Naive thymus-derived CD4-positive, alpha-beta T cell (primary cell): Measurements from ENCODE around the gene COL24A1. TPM values are rescaled to one million over a fixed set of nuclear protein-coding genes. Genes with fewer than 3 reads are reported as not detected.
"Not testable (repeated sequence)": the region's sequence is repeated elsewhere in the genome, so short reads cannot be mapped to it uniquely, and the experiment has no call there.

ENCODE experiments used
- ATAC-seq: fragments of 150-1000 bp; cut with Tn5 transposase; 2 replicates; pipeline ENCODE4 v1.10.0; 2021; ENCODE audit warnings: mild to moderate bottlenecking, moderate library complexity
- CTCF ChIA-PET: fragments of 350-600 bp; sonication (Branson Sonifier 250); formaldehyde crosslinking; loops from one replicate; lab custom pipeline; 2021; ENCODE audit warnings: antibody characterized with exemption; lab: Charles Lee
- POLR2A ChIA-PET: fragments of 350-600 bp; sonication (Branson Sonifier 250); formaldehyde crosslinking; loops from one replicate; lab custom pipeline; 2021; ENCODE audit warnings: antibody characterized with exemption, inconsistent platforms; lab: Charles Lee
- DNase-seq, 9 donors: peaks; one replicate each; pipeline versions ENCODE4 v3.0.0 to v3.0.0-alpha.2; 2020 to 2022; ENCODE audit warnings: mixed read lengths in 1 of 9
- H3K27ac ChIP-seq: one replicate; pipeline ENCODE4 v1.7.0; 2013; ENCODE audit warnings: mild to moderate bottlenecking, low read depth, low read length, moderate library complexity
- H3K27me3 ChIP-seq, 2 donors: one replicate each; pipeline ENCODE4 v1.7.0; 2013; ENCODE audit warnings: low read length in 2 of 2, mild to moderate bottlenecking in 2 of 2, moderate library complexity in 2 of 2; ENCODE audit not compliant: control insufficient read depth in 2 of 2, insufficient read depth in 2 of 2
- H3K36me3 ChIP-seq, 3 experiments: 1 replicate in 2 of 3; 2 replicates in 1 of 3; pipeline ENCODE4 v1.7.0; 2013; ENCODE audit warnings: low read length in 3 of 3, mild to moderate bottlenecking in 3 of 3, moderate library complexity in 1 of 3; ENCODE audit not compliant: insufficient read depth in 3 of 3, control insufficient read depth in 2 of 3
- H3K4me1 ChIP-seq, 2 donors: one replicate each; pipeline ENCODE4 v1.7.0; 2013; ENCODE audit warnings: low read length in 2 of 2, mild to moderate bottlenecking in 2 of 2, moderate library complexity in 1 of 2; ENCODE audit not compliant: control insufficient read depth in 2 of 2, insufficient read depth in 2 of 2
- H3K4me3 ChIP-seq: 2 replicates; pipeline ENCODE4 v1.7.0; 2013; ENCODE audit warnings: mild to moderate bottlenecking, low read length
- H3K9me3 ChIP-seq, 3 experiments: 1 replicate in 2 of 3; 2 replicates in 1 of 3; pipeline ENCODE4 v1.7.0; 2013; ENCODE audit warnings: low read length in 3 of 3; ENCODE audit not compliant: control insufficient read depth in 2 of 3
- H3K27ac Mint-ChIP-seq, 9 donors: one replicate each; pipeline ENCODE4 v1.8.0; 2020 to 2022; ENCODE audit warnings: mixed read lengths in 9 of 9, mild to moderate bottlenecking in 8 of 9, moderate library complexity in 5 of 9, inconsistent platforms in 2 of 9
- H3K27me3 Mint-ChIP-seq, 5 donors: one replicate each; pipeline ENCODE4 v1.8.0; 2021 to 2022; ENCODE audit warnings: mixed read lengths in 5 of 5, mild to moderate bottlenecking in 1 of 5
- H3K36me3 Mint-ChIP-seq, 5 donors: one replicate each; pipeline ENCODE4 v1.8.0; 2020 to 2022; ENCODE audit warnings: mixed read lengths in 5 of 5, mild to moderate bottlenecking in 3 of 5, inconsistent platforms in 1 of 5
- H3K4me1 Mint-ChIP-seq, 7 donors: one replicate each; pipeline ENCODE4 v1.8.0; 2020 to 2022; ENCODE audit warnings: mixed read lengths in 7 of 7, mild to moderate bottlenecking in 3 of 7, inconsistent platforms in 1 of 7
- H3K4me3 Mint-ChIP-seq, 10 donors: one replicate each; pipeline ENCODE4 v1.8.0; 2020 to 2022; ENCODE audit warnings: mild to moderate bottlenecking in 10 of 10, mixed read lengths in 10 of 10, moderate library complexity in 6 of 10, inconsistent platforms in 2 of 10
- H3K9me3 Mint-ChIP-seq, 11 donors: one replicate each; pipeline ENCODE4 v1.8.0; 2020 to 2022; ENCODE audit warnings: mixed read lengths in 11 of 11, mild to moderate bottlenecking in 4 of 11, inconsistent platforms in 1 of 11, moderate library complexity in 1 of 11
- intact Hi-C, 2 donors: fragments of 100-400 bp; cut with micrococcal nuclease; formaldehyde crosslinking; loops; one replicate each; pipeline ENCODE4 v1.15.1; 2023
- polyA plus RNA-seq, 2 donors: library from polyadenylated mRNA; unstranded; fragments of 300-500 nt; fragmentation: Illumina TruSeq; gene quantifications; one replicate each; pipeline ENCODE4 v1.2.3, GENCODE V29; 2021
- total RNA-seq, 6 experiments: library from RNA in 5 of 6; stranded (reverse) in 5 of 6; gene quantifications; 1 replicate in 5 of 6; 2 replicates in 1 of 6; pipeline ENCODE4 v1.2.3 and lab custom pipeline; 2021 to 2026

Gene COL24A1
- total and polyA plus RNA-seq, 7 experiments from 2014 or later, result 0.40 to 1.5 TPM; not detected in 5

DNA sequence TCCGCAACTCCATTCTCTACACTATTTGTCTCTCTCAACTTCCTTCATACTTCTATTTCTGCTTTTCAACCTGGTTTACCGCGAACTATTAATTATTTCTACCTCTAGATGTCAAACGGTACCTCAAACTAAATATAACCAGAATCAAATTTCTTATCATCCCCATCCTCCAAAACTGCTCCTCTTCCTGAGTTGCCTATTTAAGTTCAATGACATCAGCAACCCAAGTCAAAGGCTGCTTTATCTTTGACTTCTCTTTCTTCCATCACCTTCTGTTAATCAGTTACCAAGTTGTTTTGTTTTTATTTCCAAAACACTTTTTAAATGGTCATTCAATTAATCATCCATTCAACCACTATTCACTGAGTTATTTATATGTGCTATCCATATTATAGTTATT is 171.9 kb downstream of the COL24A1 start:
- no peak overlapping the region for H3K27ac ChIP-seq
- H3K27me3 ChIP-seq, result no peaks in the 10 kb centered on the region
- Mint-ChIP-seq H3K36me3 (no peaks in the 10 kb centered on the region), H3K27ac (no peak overlapping the region), H3K27me3 (peaks cover 0 to 3% (median 0%) of the 10 kb centered on the region in 5 donors), H3K4me3 (no peak overlapping the region), H3K9me3 (peaks cover 0 to 7% (median 0%) of the 10 kb centered on the region in 11 donors), H3K4me1 (no peaks in the 10 kb centered on the region)
- H3K36me3 ChIP-seq, result no peaks in the 10 kb centered on the region
- intact Hi-C loops, result no loop called here
- no peaks in the 10 kb centered on the region for H3K9me3 ChIP-seq
- no peak overlapping the region for H3K4me3 ChIP-seq
- CTCF ChIA-PET, result interaction anchor here (0.6 kb wide), 1 partner anchor 213 kb away, joined by 3 read pairs; no protein-coding TSS in a partner anchor
- no peak for DNase-seq
- no peak for ATAC-seq
- H3K4me1 ChIP-seq, result no peaks in the 10 kb centered on the region
- POLR2A ChIA-PET, result no interaction called here

DNA sequence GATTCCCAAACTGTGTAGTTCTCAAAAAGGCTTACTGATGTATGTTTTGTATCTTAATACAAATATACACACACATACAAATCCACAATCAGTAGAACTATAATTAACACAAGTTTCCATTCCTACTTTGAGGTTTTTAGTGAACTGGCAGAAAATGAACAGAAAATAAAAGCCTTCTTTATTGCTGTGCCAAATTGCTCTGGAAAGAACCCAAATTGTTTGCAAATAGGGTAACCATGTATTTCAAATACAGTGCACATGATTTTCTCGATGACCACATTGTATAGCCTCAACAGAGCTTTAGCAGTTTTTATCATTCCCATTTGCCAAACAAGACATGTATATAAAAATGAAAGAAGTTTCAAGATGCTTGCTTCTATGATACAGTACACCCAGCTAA is 173.3 kb downstream of the COL24A1 start:
- DNase-seq (no peak), ATAC-seq (no peak)
- Histone ChIP-seq H3K27me3 (no peaks in the 10 kb centered on the region), H3K27ac (no peak overlapping the region), H3K4me3 (no peak overlapping the region), H3K36me3 (no peaks in the 10 kb centered on the region), H3K9me3 (no peaks in the 10 kb centered on the region), H3K4me1 (no peaks in the 10 kb centered on the region)
- Mint-ChIP-seq H3K4me3 (no peak overlapping the region), H3K27ac (no peak overlapping the region), H3K4me1 (no peaks in the 10 kb centered on the region), H3K27me3 (peaks cover 0 to 3% (median 0%) of the 10 kb centered on the region in 5 donors), H3K36me3 (no peaks in the 10 kb centered on the region), H3K9me3 (peaks cover 0 to 17% (median 2%) of the 10 kb centered on the region in 11 donors)
- intact Hi-C loops, result no loop called here
- ChIA-PET POLR2A (no interaction called here), CTCF (no interaction called here)

DNA sequence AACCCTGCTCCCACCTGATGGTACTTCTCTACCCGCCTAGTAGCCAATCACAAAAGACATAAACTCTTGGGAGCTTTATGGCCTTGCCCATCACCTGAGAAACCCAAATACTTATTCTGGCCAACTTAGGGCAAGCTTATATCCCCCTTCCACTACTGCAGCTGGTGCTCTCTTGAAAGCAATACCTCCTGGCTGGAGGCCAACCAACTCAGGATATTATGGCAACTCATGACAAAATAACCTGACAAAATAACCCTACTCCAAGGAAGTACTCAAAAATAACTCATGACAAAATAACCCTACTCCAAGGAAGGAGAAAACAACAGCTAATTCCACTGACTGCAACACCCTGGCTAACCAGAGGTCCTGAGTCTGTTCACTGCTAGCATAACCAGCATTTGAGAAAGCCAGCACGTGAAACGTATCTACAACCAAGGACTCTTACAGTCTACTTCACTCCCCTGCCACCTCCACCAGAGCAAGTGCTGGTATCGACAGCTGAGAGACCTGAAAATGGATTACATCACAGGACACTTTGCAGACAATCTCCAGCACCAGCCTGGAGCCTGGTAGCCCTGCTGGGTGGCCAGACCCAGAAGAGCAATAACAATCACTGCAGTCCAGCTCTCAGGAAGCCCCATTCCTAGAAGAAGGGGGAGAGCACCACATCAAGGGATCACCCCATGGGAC is 179.9 kb downstream of the COL24A1 start:
- DNase-seq, result no peak

DNA sequence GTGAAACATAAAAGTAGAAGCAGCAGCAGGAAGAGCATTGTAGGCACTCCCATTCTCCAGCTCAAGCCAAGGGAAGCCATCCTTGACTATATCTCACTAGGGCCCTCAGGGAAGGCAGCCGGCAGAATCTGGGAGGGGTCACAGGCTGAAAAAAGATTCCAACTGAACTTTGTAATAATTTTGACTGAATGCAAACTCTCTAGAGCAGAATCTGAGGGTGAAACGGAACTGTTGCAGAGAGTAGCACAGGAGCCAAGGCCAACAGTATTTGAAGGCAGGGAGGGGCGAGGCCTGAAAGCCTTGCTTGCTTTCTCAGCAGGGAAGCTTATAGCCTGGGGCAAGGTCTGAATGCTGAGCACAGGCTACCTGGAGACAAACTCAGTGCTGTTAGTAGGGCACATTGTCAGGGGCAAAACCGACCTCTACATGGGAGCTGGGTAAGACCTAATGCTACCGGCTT is 180.6 kb downstream of the COL24A1 start:
- POLR2A ChIA-PET, result no interaction called here
- no peak for DNase-seq
- Histone ChIP-seq H3K9me3 (no peaks in the 10 kb centered on the region), H3K27ac (no peak overlapping the region), H3K4me3 (no peak overlapping the region), H3K36me3 (no peaks in the 10 kb centered on the region), H3K4me1 (no peaks in the 10 kb centered on the region), H3K27me3 (no peaks in the 10 kb centered on the region)
- H3K4me3 Mint-ChIP-seq, result no peak overlapping the region
- H3K27ac Mint-ChIP-seq, result no peak overlapping the region
- CTCF ChIA-PET, result no interaction called here
- H3K36me3 Mint-ChIP-seq, result no peaks in the 10 kb centered on the region
- no peak for ATAC-seq
- H3K27me3 Mint-ChIP-seq, result peaks cover 0 to 4% (median 0%) of the 10 kb centered on the region in 5 donors
- H3K9me3 Mint-ChIP-seq, result peaks cover 1 to 25% (median 6%) of the 10 kb centered on the region in 11 donors
- no peaks in the 10 kb centered on the region for H3K4me1 Mint-ChIP-seq
- intact Hi-C loops, result no loop called here

More for the DNA sequence above, 179.9 kb downstream of the COL24A1 start:
- ATAC-seq, result no peak
- H3K36me3 Mint-ChIP-seq, result no peaks in the 10 kb centered on the region
- Histone ChIP-seq H3K4me3 (no peak overlapping the region), H3K36me3 (no peaks in the 10 kb centered on the region), H3K4me1 (no peaks in the 10 kb centered on the region), H3K9me3 (no peaks in the 10 kb centered on the region), H3K27ac (no peak overlapping the region), H3K27me3 (no peaks in the 10 kb centered on the region)
- H3K9me3 Mint-ChIP-seq, result peaks cover 1 to 25% (median 6%) of the 10 kb centered on the region in 11 donors
- ChIA-PET CTCF (no interaction called here), POLR2A (no interaction called here)
- H3K27ac Mint-ChIP-seq, result no peak overlapping the region
- intact Hi-C loops, result no loop called here
- no peaks in the 10 kb centered on the region for H3K4me1 Mint-ChIP-seq
- H3K4me3 Mint-ChIP-seq, result no peak overlapping the region
- H3K27me3 Mint-ChIP-seq, result peaks cover 0 to 4% (median 0%) of the 10 kb centered on the region in 5 donors

DNA sequence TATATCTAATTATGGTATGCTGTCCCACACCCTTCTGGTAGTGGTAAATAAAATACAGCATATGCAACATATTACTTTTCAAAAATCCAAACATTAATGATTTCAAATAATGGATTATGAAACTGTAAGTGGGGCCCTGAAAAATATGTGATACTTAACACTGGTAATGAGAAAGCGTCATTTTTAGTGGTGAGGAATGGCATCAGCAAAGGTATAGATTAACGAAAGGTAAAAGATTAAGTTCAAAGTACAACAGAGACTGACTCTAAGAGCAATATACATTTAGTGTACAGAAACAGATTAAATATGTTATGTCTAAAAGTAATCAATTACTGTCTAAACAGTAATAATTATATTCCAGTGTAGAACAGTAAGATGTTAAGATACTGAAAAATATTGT is 194.1 kb downstream of the COL24A1 start:
- Mint-ChIP-seq H3K4me3 (no peak overlapping the region), H3K27ac (no peak overlapping the region), H3K36me3 (no peaks in the 10 kb centered on the region), H3K27me3 (no peaks in the 10 kb centered on the region), H3K9me3 (peaks cover 0 to 5% (median 0%) of the 10 kb centered on the region in 11 donors), H3K4me1 (no peaks in the 10 kb centered on the region)
- ChIA-PET CTCF (no interaction called here), POLR2A (no interaction called here)
- Histone ChIP-seq H3K4me1 (no peaks in the 10 kb centered on the region), H3K27me3 (no peaks in the 10 kb centered on the region), H3K27ac (no peak overlapping the region), H3K9me3 (no peaks in the 10 kb centered on the region), H3K36me3 (no peaks in the 10 kb centered on the region), H3K4me3 (no peak overlapping the region)
- DNase-seq, result no peak
- intact Hi-C loops, result no loop called here
- no peak for ATAC-seq

DNA sequence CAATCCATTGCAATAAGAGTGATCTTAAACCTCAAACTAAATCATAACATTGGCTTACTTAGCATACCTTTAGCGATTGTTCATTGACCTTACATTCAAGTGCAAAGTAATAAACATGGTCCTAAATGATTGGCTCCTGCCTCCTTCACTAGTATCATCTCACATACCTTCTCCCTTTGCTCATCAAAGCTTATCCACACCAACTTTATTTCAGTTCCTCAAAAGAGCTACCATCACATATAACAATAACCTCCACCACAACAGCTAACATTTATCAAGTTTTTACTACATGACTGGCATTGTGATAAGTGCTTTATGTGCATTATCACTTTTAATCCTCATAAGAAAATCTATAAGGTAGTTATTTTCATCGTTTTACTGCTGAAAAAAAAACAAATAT is 198.8 kb downstream of the COL24A1 start:
- peaks cover 0 to 6% (median 0%) of the 10 kb centered on the region in 11 donors for H3K9me3 Mint-ChIP-seq
- H3K27ac Mint-ChIP-seq, result no peak overlapping the region
- no peak overlapping the region for H3K4me3 Mint-ChIP-seq
- no peak overlapping the region for H3K4me3 ChIP-seq
- ATAC-seq, result no peak
- intact Hi-C loops, result no loop called here
- no peaks in the 10 kb centered on the region for H3K27me3 Mint-ChIP-seq
- H3K27ac ChIP-seq, result no peak overlapping the region
- H3K36me3 ChIP-seq, result no peaks in the 10 kb centered on the region
- ChIA-PET CTCF (no interaction called here), POLR2A (no interaction called here)
- H3K4me1 Mint-ChIP-seq, result no peaks in the 10 kb centered on the region
- H3K9me3 ChIP-seq, result no peaks in the 10 kb centered on the region
- H3K4me1 ChIP-seq, result no peaks in the 10 kb centered on the region
- DNase-seq, result no peak
- H3K36me3 Mint-ChIP-seq, result no peaks in the 10 kb centered on the region
- H3K27me3 ChIP-seq, result no peaks in the 10 kb centered on the region

DNA sequence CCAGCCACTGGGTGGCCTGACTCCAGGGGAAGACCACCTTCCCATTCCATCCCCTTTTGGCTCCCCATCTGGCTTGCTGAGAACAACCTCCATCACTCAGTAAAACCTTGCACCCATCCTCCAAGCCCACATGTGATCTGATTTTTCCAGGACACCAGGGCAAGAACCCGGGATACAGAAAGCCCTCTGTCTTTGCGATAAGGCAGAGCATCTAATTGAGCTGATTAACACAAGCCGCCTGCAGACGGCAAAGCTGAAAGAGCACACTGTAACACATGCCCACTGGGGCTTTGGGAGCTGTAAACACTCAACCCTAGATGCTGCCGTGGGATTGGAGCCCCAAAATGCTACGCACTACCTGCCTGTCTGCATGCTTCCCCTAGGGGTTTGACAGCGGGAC is 201.4 kb downstream of the COL24A1 start:
- intact Hi-C loops, H3K9me3 Mint-ChIP-seq, DNase-seq, H3K9me3 ChIP-seq, ATAC-seq, H3K27ac ChIP-seq, H3K4me3 ChIP-seq, H3K27me3 ChIP-seq, H3K4me1 ChIP-seq, CTCF ChIA-PET, H3K36me3 ChIP-seq, H3K36me3 Mint-ChIP-seq, POLR2A ChIA-PET, H3K4me1 Mint-ChIP-seq, H3K27me3 Mint-ChIP-seq, H3K4me3 Mint-ChIP-seq, H3K27ac Mint-ChIP-seq: not testable (repeated sequence)
